ENCODE results near the gene YAF2. TPM values are rescaled to one million over a fixed set of nuclear protein-coding genes. Genes with fewer than 3 reads are reported as not detected.

Gene YAF2
- total and polyA plus RNA-seq, 7 donors = 8.6 to 52.8 (median 29.6) TPM

GRCh38 chr12:42240131-42240750 lies 2.2 kb upstream of the YAF2 start:
- H3K9me3 ChIP-seq = no peaks in the 10 kb centered on the region
- intact Hi-C loops (cut with DNase I) = no loop called here
- H3K4me3 ChIP-seq = no peak overlapping the region
- no peaks in the 10 kb centered on the region for H3K36me3 ChIP-seq
- no peaks in the 10 kb centered on the region for H3K27me3 ChIP-seq
- peaks cover 0 to 29% (median 23%) of the 10 kb centered on the region in 4 donors for H3K4me1 ChIP-seq
- 94 to 95% methylated on average over 11 of the region's 11 CpGs for WGBS, 2 donors
- no peak for DNase-seq
- no peak for TF ChIP-seq POLR2A (IDR thresholded peaks at IDR 0.05)
- no peak for TF ChIP-seq EP300 (IDR thresholded peaks at IDR 0.05)
- no peak for TF ChIP-seq POLR2AphosphoS5 (IDR thresholded peaks at IDR 0.05)
- no peak for TF ChIP-seq CTCF (IDR thresholded peaks at IDR 0.05)
- no peak overlapping the region for H3K27ac ChIP-seq

- TF ChIP-seq CTCF (IDR thresholded peaks at IDR 0.05) (no peak), POLR2A (IDR thresholded peaks at IDR 0.05) (no peak), POLR2AphosphoS5 (IDR thresholded peaks at IDR 0.05) (peak in 1 of 4 donors; percentile 56), EP300 (IDR thresholded peaks at IDR 0.05) (no peak)
- H3K4me3 ChIP-seq = peak overlapping the region; percentile 65 to 91 (median 88)
- H3K9me3 ChIP-seq = no peaks in the 10 kb centered on the region
- WGBS, 2 donors = 0 to 1% methylated on average over 54 of the region's 54 CpGs
- intact Hi-C loops (cut with DNase I) = loop anchor here (2.0 to 10.0 kb wide), 3 partner anchors 89 to 247 kb away; partner anchors contain the start of genes GXYLT1, PPHLN1 and ZCRB1
- no peaks in the 10 kb centered on the region for H3K27me3 ChIP-seq
- H3K36me3 ChIP-seq = peaks cover 0 to 8% (median 0%) of the 10 kb centered on the region in 4 donors
- H3K4me1 ChIP-seq = peaks cover 0 to 40% (median 26%) of the 10 kb centered on the region in 4 donors
- H3K27ac ChIP-seq = peak overlapping the region; percentile 91 to 98 (median 94)
- no peak for DNase-seq
Observed at GRCh38 chr12:42237853-42238239, 202 bp downstream of the YAF2 start.

- Histone ChIP-seq H3K9me3 (no peaks in the 10 kb centered on the region), H3K27ac (peak overlapping the region; percentile 91 to 98 (median 94)), H3K27me3 (no peaks in the 10 kb centered on the region), H3K4me1 (peaks cover 0 to 42% (median 26%) of the 10 kb centered on the region in 4 donors), H3K36me3 (peaks cover 0 to 8% (median 0%) of the 10 kb centered on the region in 4 donors), H3K4me3 (peak overlapping the region; percentile 65 to 91 (median 88))
- WGBS, 2 donors = 0 to 1% methylated on average over 56 of the region's 56 CpGs
- no peak for TF ChIP-seq EP300 (IDR thresholded peaks at IDR 0.05)
- TF ChIP-seq POLR2A (IDR thresholded peaks at IDR 0.05) = no peak
- TF ChIP-seq POLR2AphosphoS5 (IDR thresholded peaks at IDR 0.05) = peak in 3 of 4 donors; percentile 57 to 73 (median 62)
- TF ChIP-seq CTCF (IDR thresholded peaks at IDR 0.05) = peak in 3 of 4 experiments; percentile 31 to 54 (median 37)
- intact Hi-C loops (cut with DNase I) = loop anchor here (10.0 kb wide), 1 partner anchor 248 kb away; no protein-coding TSS in a partner anchor
- peak; percentile 87 for DNase-seq
Observed at GRCh38 chr12:42237052-42237852, 796 bp downstream of the YAF2 start.

- WGBS, 2 donors = 79 to 84% methylated on average over 4 of the region's 4 CpGs
- H3K27me3 ChIP-seq = no peaks in the 10 kb centered on the region
- H3K36me3 ChIP-seq = peaks cover 0 to 8% (median 0%) of the 10 kb centered on the region in 4 donors
- intact Hi-C loops (cut with DNase I) = loop anchor here (10.0 kb wide), 1 partner anchor 249 kb away; no protein-coding TSS in a partner anchor
- H3K4me1 ChIP-seq = peaks cover 0 to 49% (median 26%) of the 10 kb centered on the region in 4 donors
- no peak for DNase-seq
- TF ChIP-seq CTCF (IDR thresholded peaks at IDR 0.05) (no peak), POLR2A (IDR thresholded peaks at IDR 0.05) (no peak), EP300 (IDR thresholded peaks at IDR 0.05) (no peak), POLR2AphosphoS5 (IDR thresholded peaks at IDR 0.05) (no peak)
- peak overlapping the region; percentile 68 to 98 (median 94) for H3K27ac ChIP-seq
- no peaks in the 10 kb centered on the region for H3K9me3 ChIP-seq
- H3K4me3 ChIP-seq = peak overlapping the region in 1 of 4 donors; percentile 8
Observed at GRCh38 chr12:42236017-42236416, 2.0 kb downstream of the YAF2 start.
